BLaER1 (cell line): ENCODE results near the gene ST3GAL4.
"Not testable (repeated sequence)": the region's sequence is repeated elsewhere in the genome, so short reads cannot be mapped to it uniquely, and the experiment has no call there.

ENCODE experiments used
- H3K27ac ChIP-seq: shearing (Covaris generic); formaldehyde crosslinking; 2 replicates; pipeline ENCODE4 v1.8.1; 2022
- H3K27me3 ChIP-seq: shearing (Covaris generic); formaldehyde crosslinking; 2 replicates; pipeline ENCODE4 v1.8.1; 2022
- H3K36me3 ChIP-seq: shearing (Covaris generic); formaldehyde crosslinking; 2 replicates; pipeline ENCODE4 v1.8.1; 2022
- H3K4me1 ChIP-seq: shearing (Covaris generic); formaldehyde crosslinking; 2 replicates; pipeline ENCODE4 v1.8.1; 2022
- H3K4me2 ChIP-seq: shearing (Covaris generic); formaldehyde crosslinking; 2 replicates; pipeline ENCODE4 v1.8.1; 2022
- H3K4me3 ChIP-seq: shearing (Covaris generic); formaldehyde crosslinking; 2 replicates; pipeline ENCODE4 v1.8.1; 2022
- H3K9ac ChIP-seq: shearing (Covaris generic); formaldehyde crosslinking; 2 replicates; pipeline ENCODE4 v1.8.1; 2022
- H3K9me3 ChIP-seq: shearing (Covaris generic); formaldehyde crosslinking; 2 replicates; pipeline ENCODE4 v1.8.1; 2022
- H4K20me1 ChIP-seq: shearing (Covaris generic); formaldehyde crosslinking; 2 replicates; pipeline ENCODE4 v1.8.1; 2022
- Cebpa-rat ChIP-seq: shearing (Covaris generic); IDR thresholded peaks from 2 replicates; pipeline ENCODE4 v1.8.1; 2022

ST3GAL4 gene

DNA sequence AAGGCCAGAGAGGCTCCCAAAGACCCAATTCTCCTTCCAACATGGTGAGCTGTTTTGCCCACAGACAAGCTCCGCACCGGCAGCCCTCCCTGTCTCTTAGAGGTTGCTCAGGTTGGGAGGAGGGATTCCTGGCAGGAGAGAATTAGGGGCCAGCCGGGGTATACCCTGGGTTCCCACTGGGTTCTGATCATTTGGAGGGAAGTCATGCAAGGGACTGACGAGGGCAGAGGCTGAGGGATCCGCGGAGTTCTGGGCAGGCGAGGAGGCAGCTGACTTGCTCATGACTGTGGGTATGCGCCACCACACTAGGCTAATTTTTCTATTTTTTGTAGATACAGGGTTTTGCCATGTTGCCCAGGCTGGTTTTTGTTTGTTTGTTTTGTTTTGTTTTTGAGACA, 4.6 kb downstream of the ST3GAL4 start:
- H3K27me3 ChIP-seq: no peaks in the 10 kb centered on the region
- H4K20me1 ChIP-seq: peaks cover 8% of the 10 kb centered on the region; the same call in 1 of the 2 replicates
- no peak overlapping the region for H3K27ac ChIP-seq
- H3K4me3 ChIP-seq: no peak overlapping the region
- H3K4me2 ChIP-seq: no peak overlapping the region; the same call in 1 of the 2 replicates
- H3K9me3 ChIP-seq: no peaks in the 10 kb centered on the region
- no peak for TF ChIP-seq Cebpa-rat
- 0 out of 2 replicates have a peak, but pooled peaks cover 5% of the 10 kb centered on the region for H3K36me3 ChIP-seq
- H3K9ac ChIP-seq: no peak overlapping the region
- peaks cover 51% of the 10 kb centered on the region for H3K4me1 ChIP-seq

DNA sequence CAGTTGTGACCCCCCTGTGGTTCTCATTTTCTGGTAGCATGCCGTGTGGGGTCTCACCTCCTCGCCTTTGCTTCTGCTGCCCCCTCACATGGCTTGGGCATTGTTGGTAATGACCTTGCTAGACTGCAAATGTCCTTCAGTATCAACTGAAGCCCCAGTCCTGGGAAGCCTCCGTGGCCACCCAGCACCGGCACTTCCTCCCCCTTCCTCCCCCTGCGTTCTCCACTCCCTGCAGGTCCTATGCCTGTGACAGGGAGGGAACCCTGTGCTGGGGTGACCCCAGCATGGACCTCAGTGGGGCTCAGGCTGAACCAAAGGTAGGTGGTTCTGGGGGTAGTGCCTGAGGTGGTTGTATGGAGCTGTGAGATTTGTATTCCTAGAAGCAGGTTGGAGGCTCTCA, 5.9 kb downstream of the ST3GAL4 start:
- Histone ChIP-seq H4K20me1 (peaks cover 15% of the 10 kb centered on the region; the same call in 1 of the 2 replicates), H3K4me1 (peaks cover 52% of the 10 kb centered on the region)
- no peak for TF ChIP-seq Cebpa-rat

GRCh38 chr11:126362879-126363655, 7.6 kb downstream of the ST3GAL4 start:
- Histone ChIP-seq H3K4me1 (peaks cover 52% of the 10 kb centered on the region), H3K9me3 (no peaks in the 10 kb centered on the region), H3K36me3 (0 out of 2 replicates have a peak, but pooled peaks cover 5% of the 10 kb centered on the region), H3K27me3 (no peaks in the 10 kb centered on the region), H3K27ac (0 out of 2 replicates have a peak overlapping the region, but pooled peaks have one; percentile 8), H3K4me2 (no peak overlapping the region), H3K4me3 (no peak overlapping the region), H4K20me1 (peaks cover 25% of the 10 kb centered on the region; the same call in 1 of the 2 replicates), H3K9ac (no peak overlapping the region)
- TF ChIP-seq Cebpa-rat: no peak

More for the DNA sequence above, 5.9 kb downstream of the ST3GAL4 start:
- Histone ChIP-seq H3K36me3 (0 out of 2 replicates have a peak, but pooled peaks cover 5% of the 10 kb centered on the region), H3K9ac (no peak overlapping the region), H3K27me3 (no peaks in the 10 kb centered on the region), H3K4me2 (no peak overlapping the region), H3K4me3 (no peak overlapping the region), H3K27ac (no peak overlapping the region), H3K9me3 (no peaks in the 10 kb centered on the region)

GRCh38 chr11:126363706-126364248, 8.3 kb downstream of the ST3GAL4 start:
- Histone ChIP-seq H3K4me1 (peaks cover 53% of the 10 kb centered on the region), H3K36me3 (0 out of 2 replicates have a peak, but pooled peaks cover 2% of the 10 kb centered on the region), H3K4me2 (no peak overlapping the region), H3K27me3 (no peaks in the 10 kb centered on the region), H4K20me1 (peaks cover 25% of the 10 kb centered on the region; the same call in 1 of the 2 replicates), H3K9ac (no peak overlapping the region), H3K27ac (no peak overlapping the region), H3K9me3 (no peaks in the 10 kb centered on the region), H3K4me3 (no peak overlapping the region)
- no peak for TF ChIP-seq Cebpa-rat

DNA sequence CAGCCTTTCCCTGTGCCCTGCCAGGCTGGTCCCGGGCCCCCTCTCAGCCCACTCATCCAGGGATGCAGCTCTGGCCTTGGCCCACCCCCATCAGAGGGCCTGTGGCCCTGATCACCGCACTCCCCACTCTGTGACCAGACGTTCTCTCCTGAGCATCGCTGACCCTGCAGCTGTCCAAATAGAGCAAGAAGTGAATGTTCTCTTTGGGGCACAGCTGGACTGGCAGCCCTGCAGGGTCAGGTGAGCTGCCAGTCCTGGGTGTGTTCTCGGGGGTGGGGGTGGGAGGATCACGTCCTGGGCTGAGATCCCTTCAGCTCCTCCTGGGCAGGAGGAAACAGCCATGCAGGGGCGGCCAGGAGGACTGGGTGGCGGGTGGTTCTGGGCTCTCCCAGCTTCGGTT, 9.2 kb downstream of the ST3GAL4 start:
- H3K9me3 ChIP-seq, H3K9ac ChIP-seq, H3K36me3 ChIP-seq, H3K27me3 ChIP-seq, H3K4me2 ChIP-seq, H3K27ac ChIP-seq, H3K4me3 ChIP-seq: not testable (repeated sequence)
- Histone ChIP-seq H4K20me1 (peaks cover 21% of the 10 kb centered on the region; the same call in 1 of the 2 replicates), H3K4me1 (peaks cover 59% of the 10 kb centered on the region)

DNA sequence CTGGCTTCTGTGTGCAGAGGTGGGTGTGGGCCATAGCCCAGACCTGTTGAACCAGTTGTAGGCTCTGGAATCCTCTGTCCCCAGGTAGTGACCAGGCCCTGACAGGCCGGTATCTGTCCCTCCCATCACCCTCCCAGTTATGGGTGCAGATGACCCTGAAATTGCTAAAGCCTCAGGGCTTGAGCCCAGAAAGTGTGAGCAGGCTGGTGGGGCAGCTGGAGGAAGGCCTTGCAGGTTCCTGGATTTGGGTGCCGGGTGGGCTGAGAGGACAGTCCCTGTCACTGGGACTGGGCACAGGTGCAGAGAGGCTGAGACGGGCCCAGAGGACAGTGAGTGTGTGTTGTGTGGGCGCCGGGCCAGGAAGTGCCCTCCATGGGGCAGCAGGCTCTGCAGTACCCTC, 10.0 kb downstream of the ST3GAL4 start:
- H3K9me3 ChIP-seq, H3K9ac ChIP-seq, H3K4me3 ChIP-seq, H3K27me3 ChIP-seq, H3K27ac ChIP-seq, H3K4me2 ChIP-seq, H3K36me3 ChIP-seq: not testable (repeated sequence)
- Histone ChIP-seq H4K20me1 (peaks cover 17% of the 10 kb centered on the region; the same call in 1 of the 2 replicates), H3K4me1 (peaks cover 53% of the 10 kb centered on the region)

- Histone ChIP-seq H3K9me3 (no peaks in the 10 kb centered on the region), H3K4me1 (peaks cover 53% of the 10 kb centered on the region), H3K27me3 (no peaks in the 10 kb centered on the region), H3K9ac (0 out of 2 replicates have a peak overlapping the region, but pooled peaks have one; percentile 38), H4K20me1 (peaks cover 17% of the 10 kb centered on the region; the same call in 1 of the 2 replicates), H3K36me3 (no peaks in the 10 kb centered on the region), H3K27ac (peak overlapping the region; percentile 51; the same call in 1 of the 2 replicates), H3K4me3 (no peak overlapping the region), H3K4me2 (peak overlapping the region; percentile 72)
- TF ChIP-seq Cebpa-rat: no peak
These were observed 10.8 kb downstream of the ST3GAL4 start for GRCh38 chr11:126366064-126366822.

GRCh38 chr11:126366823-126367654, 11.6 kb downstream of the ST3GAL4 start:
- Histone ChIP-seq H4K20me1 (peaks cover 17% of the 10 kb centered on the region; the same call in 1 of the 2 replicates), H3K27ac (peak overlapping the region; percentile 51; the same call in 1 of the 2 replicates), H3K4me1 (peaks cover 53% of the 10 kb centered on the region), H3K4me2 (peak overlapping the region; percentile 72)
- not testable (repeated sequence) for H3K27me3 ChIP-seq, H3K36me3 ChIP-seq, H3K4me3 ChIP-seq, H3K9me3 ChIP-seq, H3K9ac ChIP-seq

DNA sequence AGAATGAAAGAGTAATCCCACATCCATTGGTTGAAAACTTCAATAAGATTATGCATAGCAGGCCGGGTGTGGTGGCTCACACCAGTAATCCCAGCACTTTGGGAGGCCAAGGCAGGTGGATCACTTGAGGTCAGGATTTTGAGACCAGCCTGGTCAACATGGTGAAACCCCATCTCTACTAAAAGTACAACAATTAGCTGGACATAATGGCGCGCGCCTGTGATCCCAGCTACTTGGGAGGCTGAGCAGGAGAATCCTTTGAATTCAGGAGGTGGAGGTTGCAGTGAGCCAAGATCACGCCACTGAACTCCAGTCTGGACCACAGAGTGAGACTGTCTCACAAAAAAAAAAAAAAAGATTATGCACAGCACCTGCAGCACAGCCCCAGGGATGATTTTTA, 12.3 kb downstream of the ST3GAL4 start:
- Histone ChIP-seq H4K20me1 (peaks cover 17% of the 10 kb centered on the region; the same call in 1 of the 2 replicates), H3K4me2 (peak overlapping the region; percentile 72), H3K4me1 (peaks cover 50% of the 10 kb centered on the region)
- H3K27ac ChIP-seq, H3K4me3 ChIP-seq, H3K9ac ChIP-seq, H3K9me3 ChIP-seq, H3K36me3 ChIP-seq, H3K27me3 ChIP-seq: not testable (repeated sequence)

DNA sequence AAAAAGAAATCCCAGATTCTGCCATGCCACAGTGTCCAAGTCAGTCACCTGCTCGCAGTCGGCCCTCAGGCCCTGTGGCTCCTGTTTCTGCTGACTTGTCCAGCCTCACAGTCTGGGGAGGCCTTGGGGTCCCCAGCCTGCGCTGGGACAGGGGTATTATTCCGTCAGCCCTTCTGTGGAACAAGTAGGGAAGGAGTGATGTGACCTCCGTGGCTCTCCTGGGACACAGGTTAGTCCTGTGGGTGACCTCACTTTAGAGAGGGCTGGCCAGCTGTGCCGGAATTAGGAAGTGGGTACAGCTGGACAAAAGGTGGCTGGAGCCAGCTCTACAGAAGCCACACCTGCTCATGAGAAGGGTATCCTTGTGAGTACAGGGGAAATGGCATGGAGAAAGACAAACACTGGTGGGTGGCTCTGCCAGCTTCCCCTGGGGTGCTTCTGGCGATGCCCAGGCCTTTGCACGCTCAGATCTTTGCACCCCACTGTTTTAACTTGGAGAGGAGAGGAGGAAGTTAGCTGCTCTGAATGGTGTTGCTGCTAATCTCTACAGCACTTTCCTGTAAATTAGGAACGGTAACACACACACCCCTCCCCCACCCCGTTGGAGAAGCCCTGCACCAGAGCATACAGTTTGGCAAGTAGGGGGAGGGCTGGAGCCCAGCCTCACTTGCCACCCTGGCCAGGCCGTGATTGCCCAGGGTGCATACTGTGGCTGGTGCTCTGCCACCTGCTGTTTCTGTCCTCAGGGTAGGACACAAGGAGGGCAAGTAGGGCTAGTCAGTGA, 13.0 kb downstream of the ST3GAL4 start:
- peaks cover 42% of the 10 kb centered on the region for H3K4me1 ChIP-seq
- H4K20me1 ChIP-seq: peaks cover 17% of the 10 kb centered on the region; the same call in 1 of the 2 replicates
- H3K36me3 ChIP-seq, H3K4me3 ChIP-seq, H3K9ac ChIP-seq, H3K9me3 ChIP-seq, H3K27me3 ChIP-seq: not testable (repeated sequence)
- peak overlapping the region; percentile 64 for H3K4me2 ChIP-seq
- H3K27ac ChIP-seq: peak overlapping the region; percentile 60
